Heart left ventricle (tissue), 13 donors: ENCODE results near the gene LSR.

Source experiments
- POLR2A ChIP-seq, 2 donors: fragments of 450-650 bp; IDR thresholded peaks; one replicate each; pipeline ENCODE4 v1.6.1; 2017; ENCODE audit warnings: antibody characterized with exemption in 2 of 2, mild to moderate bottlenecking in 2 of 2, moderate library complexity in 2 of 2
- TF ChIP-seq, protein P1 (sequence below), 12 donors: fragments of 200-600 bp; sonication (generic) in 4 of 12; IDR thresholded peaks; one replicate each; pipeline versions ENCODE4 v1.5.0 to v1.8.0; 2018 to 2022; ENCODE audit warnings: antibody characterized with exemption in 12 of 12, mild to moderate bottlenecking in 5 of 12
- donor health status: ischemic (EF 13 %, LVEDD 7.1; RV severe dilation, severe dysfunction).
- donor health status: DM: no; HTN: yes; CAD: no.
- donor health status: DM: no; HTN: no; CAD: no.
- donor health status: ischemic (EF 25% LVEDD 6.9; RV normal size, moderate dysfunction).
- donor health status: ischemic (EF 25% LVEDD 5.7; RV mildly dilated, moderate dysfunction).
- donor health status: ischemic (EF 35%, LVEDD 5.7; RV mildly dilated, moderate dysfunction).
- donor health status: nonischemic (EF 11% LVEDD 7.7; RV severe dilation, severe dysfunction).
- donor health status: DM: yes; HTN: yes; CAD: no.
- donor health status: PGD.
- donor health status: ischemic (EF 29% LVEDD 5.4; RV normal size, mild dysfunction).
- donor health status: nonischemic (EF 23%, LVEDD 6.1; RV moderate dilation, normal function).

DNA sequence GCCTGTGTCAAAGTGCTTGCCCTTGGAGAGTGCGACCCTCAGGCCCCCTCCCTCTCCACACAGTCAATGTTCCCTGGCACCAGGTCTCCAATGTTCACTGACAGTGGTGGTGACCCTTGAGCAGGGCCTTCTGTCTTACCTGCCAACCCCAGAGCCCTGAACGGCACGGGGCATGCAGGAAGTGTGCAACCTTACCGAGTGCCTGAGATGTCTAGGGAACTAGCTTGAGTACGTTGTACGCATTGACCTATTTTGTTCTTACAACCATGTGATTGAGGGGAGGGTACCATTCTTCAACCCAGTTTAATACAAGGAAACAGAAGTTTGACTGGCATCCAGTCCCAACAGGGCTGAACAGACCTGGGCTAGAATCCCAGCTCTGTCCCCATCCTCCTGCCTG lies 56.4 kb downstream of the LSR start:
- TF ChIP-seq, protein P1, sequence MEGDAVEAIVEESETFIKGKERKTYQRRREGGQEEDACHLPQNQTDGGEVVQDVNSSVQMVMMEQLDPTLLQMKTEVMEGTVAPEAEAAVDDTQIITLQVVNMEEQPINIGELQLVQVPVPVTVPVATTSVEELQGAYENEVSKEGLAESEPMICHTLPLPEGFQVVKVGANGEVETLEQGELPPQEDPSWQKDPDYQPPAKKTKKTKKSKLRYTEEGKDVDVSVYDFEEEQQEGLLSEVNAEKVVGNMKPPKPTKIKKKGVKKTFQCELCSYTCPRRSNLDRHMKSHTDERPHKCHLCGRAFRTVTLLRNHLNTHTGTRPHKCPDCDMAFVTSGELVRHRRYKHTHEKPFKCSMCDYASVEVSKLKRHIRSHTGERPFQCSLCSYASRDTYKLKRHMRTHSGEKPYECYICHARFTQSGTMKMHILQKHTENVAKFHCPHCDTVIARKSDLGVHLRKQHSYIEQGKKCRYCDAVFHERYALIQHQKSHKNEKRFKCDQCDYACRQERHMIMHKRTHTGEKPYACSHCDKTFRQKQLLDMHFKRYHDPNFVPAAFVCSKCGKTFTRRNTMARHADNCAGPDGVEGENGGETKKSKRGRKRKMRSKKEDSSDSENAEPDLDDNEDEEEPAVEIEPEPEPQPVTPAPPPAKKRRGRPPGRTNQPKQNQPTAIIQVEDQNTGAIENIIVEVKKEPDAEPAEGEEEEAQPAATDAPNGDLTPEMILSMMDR (IDR thresholded peaks at IDR 0.05) = no peak
- no peak for TF ChIP-seq POLR2A (IDR thresholded peaks at IDR 0.05)
